NB4 (cell line): ENCODE data around the gene ANKRD34B.

Experiments used
- CTCF ChIP-seq: IDR thresholded peaks from one replicate; pipeline ENCODE4 v1.5.1; 2012; ENCODE audit warnings: low read depth, low read length
- MAX ChIP-seq: IDR thresholded peaks from 2 replicates; pipeline ENCODE4 v1.6.1; 2011; ENCODE audit warnings: low read depth, low read length
- POLR2A ChIP-seq: IDR thresholded peaks from 2 replicates; pipeline ENCODE4 v1.6.1; 2011; ENCODE audit warnings: mild to moderate bottlenecking; ENCODE audit not compliant: insufficient read length; ENCODE audit errors: extremely low read depth

GRCh38 chr5:80597500-80597899 is 27.4 kb upstream of the ANKRD34B start:
- no peak for TF ChIP-seq CTCF
- TF ChIP-seq POLR2A: no peak
- TF ChIP-seq MAX: no peak
